Stimulated activated naive B cell treated with anti-CD40 and anti-IgM and Interleukin-4, amounts not matched to agents 10 μg/mL and 1 μg/mL and 100 μg/mL, for 72 hours (primary cell): ENCODE results near the gene PCBP2.

Experiments used
- ATAC-seq, 2 donors: fragments of 150-1000 bp; cut with Tn5 transposase; replicated peaks; 2 replicates each; pipeline ENCODE4 v1.10.0; 2021; ENCODE audit warnings: moderate library complexity in 1 of 2
- DNase-seq: peaks from one replicate; pipeline ENCODE4 v3.0.0; 2021
- H3K27ac Mint-ChIP-seq: one replicate; pipeline ENCODE4 v1.8.0; 2022; ENCODE audit warnings: mild to moderate bottlenecking, mixed read lengths
- H3K27me3 Mint-ChIP-seq, 2 donors: one replicate each; pipeline ENCODE4 v1.8.0; 2022; ENCODE audit warnings: mixed read lengths in 2 of 2
- H3K36me3 Mint-ChIP-seq, 2 donors: one replicate each; pipeline ENCODE4 v1.8.0; 2022; ENCODE audit warnings: mixed read lengths in 2 of 2, mild to moderate bottlenecking in 1 of 2
- H3K4me1 Mint-ChIP-seq, 2 donors: one replicate each; pipeline ENCODE4 v1.8.0; 2022; ENCODE audit warnings: mixed read lengths in 2 of 2, mild to moderate bottlenecking in 1 of 2
- H3K4me3 Mint-ChIP-seq, 2 donors: one replicate each; pipeline ENCODE4 v1.8.0; 2022; ENCODE audit warnings: mild to moderate bottlenecking in 2 of 2, mixed read lengths in 2 of 2, moderate library complexity in 1 of 2
- H3K9me3 Mint-ChIP-seq, 2 donors: one replicate each; pipeline ENCODE4 v1.8.0; 2022; ENCODE audit warnings: mixed read lengths in 2 of 2, mild to moderate bottlenecking in 1 of 2

The PCBP2 gene

DNA sequence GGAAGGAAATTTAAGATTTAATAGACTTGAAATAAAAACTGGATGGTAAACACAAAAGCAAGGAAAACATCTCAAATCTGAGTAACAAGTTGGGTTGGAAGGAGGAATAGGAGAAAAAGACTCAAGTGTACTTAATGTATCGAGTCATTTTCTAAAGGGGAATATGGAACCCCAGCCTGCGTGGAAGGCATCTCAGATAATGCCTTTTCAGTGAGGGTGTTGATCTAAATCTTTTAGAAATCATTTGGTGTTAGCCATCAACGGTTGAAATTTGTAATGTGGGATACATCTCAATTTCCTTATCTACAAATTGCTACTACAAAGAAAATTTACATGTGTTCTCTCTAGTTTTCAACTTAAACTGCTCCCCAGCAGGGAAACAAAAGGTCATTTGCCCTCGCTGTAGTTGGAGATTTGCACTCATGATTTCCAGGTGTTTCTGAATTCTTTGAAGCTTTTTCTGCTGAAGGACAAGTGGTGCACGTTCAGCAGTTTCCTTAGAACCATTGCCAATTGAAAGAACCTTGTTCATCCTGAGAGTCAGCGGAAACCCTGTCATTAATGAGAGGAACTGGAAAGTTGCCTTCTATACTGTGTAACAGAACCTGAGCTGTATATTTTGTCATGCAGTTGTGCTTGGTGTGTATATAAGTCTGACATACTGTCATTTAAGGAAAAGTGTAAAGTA is 2.2 kb downstream of the PCBP2 start:
- ATAC-seq, result no peak
- no peak for DNase-seq
- no peaks in the 10 kb centered on the region for H3K27me3 Mint-ChIP-seq
- H3K4me1 Mint-ChIP-seq, result peaks cover 15 to 34% of the 10 kb centered on the region in 2 donors
- H3K27ac Mint-ChIP-seq, result peak overlapping the region; percentile 100
- H3K9me3 Mint-ChIP-seq, result no peaks in the 10 kb centered on the region
- peaks cover 33 to 59% of the 10 kb centered on the region in 2 donors for H3K36me3 Mint-ChIP-seq
- H3K4me3 Mint-ChIP-seq, result peak overlapping the region; percentile 92 to 98

- Mint-ChIP-seq H3K9me3 (no peaks in the 10 kb centered on the region), H3K4me3 (no peak overlapping the region), H3K27ac (peak overlapping the region; percentile 27), H3K36me3 (peaks cover 35 to 62% of the 10 kb centered on the region in 2 donors), H3K27me3 (no peaks in the 10 kb centered on the region), H3K4me1 (peaks cover 16 to 34% of the 10 kb centered on the region in 2 donors)
- DNase-seq (no peak), ATAC-seq (no peak)
Measured at GRCh38 chr12:53454707-53455106, 2.8 kb downstream of the PCBP2 start.

DNA sequence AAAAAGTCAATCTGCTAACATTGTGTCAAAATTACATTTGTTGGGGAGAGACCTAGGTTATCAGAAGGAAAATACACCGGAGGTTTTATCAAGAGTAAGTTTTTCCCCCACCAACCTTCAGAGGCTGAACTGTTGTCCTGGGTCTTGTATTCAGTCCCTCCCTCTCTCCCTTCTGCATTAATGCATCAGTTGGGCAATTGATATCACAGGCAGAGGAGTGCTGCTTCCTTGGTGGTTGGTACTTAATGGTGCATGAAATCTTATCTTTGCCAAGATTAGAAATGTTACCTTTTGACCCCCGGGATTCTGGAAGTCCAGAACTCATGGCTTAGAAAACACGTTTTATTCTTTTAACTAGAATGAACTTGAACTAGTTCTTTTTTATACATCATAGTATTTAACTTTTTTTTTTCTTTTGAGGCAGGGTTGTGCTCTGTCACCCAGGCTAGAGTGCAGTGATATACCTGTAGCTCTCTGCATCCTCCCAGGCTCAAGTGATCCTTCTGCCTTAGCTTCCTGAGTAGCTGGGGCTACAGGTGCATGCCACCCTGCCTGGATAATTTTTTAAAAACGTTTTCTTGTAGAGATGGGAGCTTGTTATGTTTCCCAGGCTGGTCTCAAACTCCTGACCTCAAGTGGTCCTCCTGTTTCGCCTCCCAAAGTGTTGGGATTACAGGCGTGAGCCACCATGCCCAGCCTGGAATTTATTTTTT is 4.9 kb downstream of the PCBP2 start:
- Mint-ChIP-seq H3K27ac (peak overlapping the region; percentile 9), H3K36me3 (peaks cover 48 to 72% of the 10 kb centered on the region in 2 donors), H3K4me3 (no peak overlapping the region), H3K27me3 (no peaks in the 10 kb centered on the region), H3K4me1 (peaks cover 23 to 42% of the 10 kb centered on the region in 2 donors), H3K9me3 (no peaks in the 10 kb centered on the region)
- DNase-seq (no peak), ATAC-seq (no peak)

GRCh38 chr12:53459097-53459496 is 7.2 kb downstream of the PCBP2 start:
- DNase-seq (no peak), ATAC-seq (no peak)
- peaks cover 49 to 70% of the 10 kb centered on the region in 2 donors for H3K36me3 Mint-ChIP-seq
- H3K27me3 Mint-ChIP-seq, result no peaks in the 10 kb centered on the region
- H3K9me3 Mint-ChIP-seq, result no peaks in the 10 kb centered on the region
- peaks cover 19 to 33% of the 10 kb centered on the region in 2 donors for H3K4me1 Mint-ChIP-seq
- H3K4me3 Mint-ChIP-seq, result no peak overlapping the region
- H3K27ac Mint-ChIP-seq, result peak overlapping the region; percentile 51

DNA sequence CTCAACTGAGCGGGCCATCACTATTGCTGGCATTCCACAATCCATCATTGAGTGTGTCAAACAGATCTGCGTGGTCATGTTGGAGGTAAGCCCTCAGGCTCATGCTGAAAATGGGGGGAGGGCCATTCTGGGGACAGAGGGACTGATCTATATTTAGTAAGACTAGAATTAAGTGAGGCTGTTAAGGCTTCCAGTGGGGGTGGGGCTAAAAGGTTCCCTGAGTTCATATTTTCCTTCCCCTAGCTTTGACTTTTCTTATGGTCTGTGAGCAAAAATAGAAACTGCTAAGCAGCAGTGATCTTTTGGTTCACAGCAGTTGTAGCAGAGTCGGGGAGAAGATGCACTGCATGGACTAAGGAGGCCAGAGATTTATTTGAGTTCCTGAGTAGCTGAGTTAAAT is 9.2 kb downstream of the PCBP2 start:
- ATAC-seq (no peak), DNase-seq (no peak)
- Mint-ChIP-seq H3K4me1 (peaks cover 23 to 29% of the 10 kb centered on the region in 2 donors), H3K36me3 (peaks cover 47 to 64% of the 10 kb centered on the region in 2 donors), H3K4me3 (no peak overlapping the region), H3K9me3 (no peaks in the 10 kb centered on the region), H3K27ac (peak overlapping the region; percentile 62), H3K27me3 (no peaks in the 10 kb centered on the region)

DNA sequence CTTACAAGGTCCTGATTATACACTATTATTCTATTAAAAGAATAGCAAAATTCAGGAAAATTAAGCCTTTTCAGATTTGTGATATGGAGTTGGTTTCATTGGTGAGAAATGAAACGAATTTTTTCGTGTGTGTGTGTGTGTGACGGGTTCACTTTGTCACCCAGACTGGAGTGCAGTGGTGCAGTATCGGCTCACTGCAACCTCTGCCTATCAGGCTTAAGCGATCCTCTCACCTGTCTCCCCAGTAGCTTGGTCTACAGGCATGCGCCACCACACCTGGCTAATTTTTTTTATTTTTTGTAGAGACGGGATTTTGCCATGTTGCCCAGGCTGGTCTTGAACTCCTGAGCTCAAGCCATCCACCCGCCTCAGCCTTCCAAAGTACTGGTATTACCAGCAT is 9.7 kb downstream of the PCBP2 start:
- H3K36me3 Mint-ChIP-seq, result peaks cover 50 to 66% of the 10 kb centered on the region in 2 donors
- no peak overlapping the region for H3K27ac Mint-ChIP-seq
- peaks cover 23 to 29% of the 10 kb centered on the region in 2 donors for H3K4me1 Mint-ChIP-seq
- H3K4me3 Mint-ChIP-seq, result no peak overlapping the region
- DNase-seq (no peak), ATAC-seq (no peak)
- H3K27me3 Mint-ChIP-seq, result no peaks in the 10 kb centered on the region
- H3K9me3 Mint-ChIP-seq, result no peaks in the 10 kb centered on the region

DNA sequence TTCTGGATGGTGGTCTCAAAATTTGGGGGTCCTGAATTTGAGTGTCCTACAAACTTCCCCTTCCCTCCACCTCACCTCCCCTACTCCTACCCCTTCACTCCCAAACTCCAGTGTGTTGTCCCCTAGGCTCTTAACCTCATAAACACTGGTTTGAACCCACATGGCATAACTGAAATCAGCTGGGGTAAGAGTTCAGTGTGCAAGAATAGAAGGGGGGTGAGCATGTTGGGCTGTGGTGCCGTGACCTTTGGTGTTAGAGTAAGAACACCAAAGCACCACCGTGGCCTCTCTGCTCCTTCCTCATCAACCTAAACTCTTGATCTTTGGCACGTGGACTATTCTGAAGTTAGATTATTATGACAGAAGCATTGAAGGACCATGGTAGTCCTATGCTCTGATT is 11.0 kb downstream of the PCBP2 start:
- no peak for DNase-seq
- Mint-ChIP-seq H3K4me1 (peaks cover 23 to 29% of the 10 kb centered on the region in 2 donors), H3K36me3 (peaks cover 57 to 77% of the 10 kb centered on the region in 2 donors), H3K4me3 (no peak overlapping the region), H3K27ac (no peak overlapping the region), H3K9me3 (no peaks in the 10 kb centered on the region), H3K27me3 (no peaks in the 10 kb centered on the region)
- no peak for ATAC-seq

DNA sequence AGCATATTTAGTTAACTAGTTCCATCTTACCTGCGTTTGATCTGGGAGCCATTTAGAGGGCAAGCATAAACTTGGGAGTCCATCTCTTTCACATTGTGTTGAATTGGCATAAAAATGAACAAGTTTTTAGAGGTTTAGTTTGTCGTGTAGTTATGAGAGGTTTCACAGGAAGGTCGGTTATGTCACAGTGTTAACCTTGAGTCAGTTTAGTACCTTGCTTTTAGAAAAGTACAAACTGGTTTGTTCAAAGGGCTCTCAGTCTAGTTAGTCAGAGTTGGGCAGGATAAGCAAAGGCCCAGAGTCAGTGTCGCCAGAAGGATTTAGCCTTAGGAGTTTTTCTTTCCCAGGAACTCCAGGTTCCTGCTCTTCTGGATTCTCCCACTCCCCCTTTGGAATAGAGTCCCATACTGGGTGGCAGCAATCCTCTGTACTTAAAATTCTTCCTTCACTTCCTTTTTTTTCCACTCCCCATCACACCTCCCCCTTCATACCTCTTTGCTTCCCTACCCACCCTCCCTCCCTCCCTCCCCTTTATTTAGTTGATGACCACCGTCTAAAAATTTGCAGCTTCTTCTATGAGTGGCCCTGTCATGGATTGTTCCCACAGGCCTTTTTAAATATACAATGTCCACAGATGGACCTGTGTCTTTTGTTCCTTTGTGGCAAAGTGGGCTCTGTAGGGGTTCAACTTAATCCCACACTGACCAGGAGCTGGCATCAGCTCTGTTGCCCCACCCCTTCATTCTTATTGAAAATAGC is 12.1 kb downstream of the PCBP2 start:
- Mint-ChIP-seq H3K27me3 (no peaks in the 10 kb centered on the region), H3K4me3 (no peak overlapping the region), H3K4me1 (peaks cover 23 to 29% of the 10 kb centered on the region in 2 donors), H3K36me3 (peaks cover 56 to 77% of the 10 kb centered on the region in 2 donors), H3K9me3 (no peaks in the 10 kb centered on the region), H3K27ac (no peak overlapping the region)
- ATAC-seq (no peak), DNase-seq (no peak)

DNA sequence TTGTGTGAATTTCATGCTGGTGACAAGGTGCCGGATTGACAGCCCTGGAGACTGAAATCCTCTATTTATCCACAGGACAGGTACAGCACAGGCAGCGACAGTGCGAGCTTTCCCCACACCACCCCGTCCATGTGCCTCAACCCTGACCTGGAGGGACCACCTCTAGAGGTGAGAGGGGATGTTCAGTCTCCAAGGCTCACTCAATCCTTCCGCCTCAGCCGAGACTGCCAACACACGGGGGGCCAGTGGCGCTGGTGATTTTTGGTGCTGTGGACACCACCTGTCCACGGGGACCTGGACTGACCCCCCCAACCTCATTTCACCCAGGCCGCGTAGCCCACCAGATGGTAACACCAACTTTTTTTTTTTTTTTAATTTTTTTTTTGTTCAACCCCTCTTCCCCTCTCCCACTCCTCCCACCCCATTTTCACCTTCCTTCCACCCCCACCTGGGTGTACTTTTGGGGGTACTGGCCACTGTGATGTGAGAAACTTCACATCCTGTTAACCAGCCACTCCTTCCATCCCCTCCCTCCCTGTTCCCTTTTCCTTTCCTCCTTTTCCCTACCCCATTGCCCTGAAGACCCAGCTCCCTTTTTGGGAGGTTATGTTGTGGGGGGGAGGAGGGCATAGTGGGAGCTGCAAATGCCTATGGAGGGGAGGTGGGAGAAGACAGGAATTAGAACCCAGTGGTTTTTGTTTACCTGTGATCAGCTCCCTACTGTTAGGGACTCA is 12.9 kb downstream of the PCBP2 start:
- peaks cover 21 to 29% of the 10 kb centered on the region in 2 donors for H3K4me1 Mint-ChIP-seq
- no peaks in the 10 kb centered on the region for H3K9me3 Mint-ChIP-seq
- peak overlapping the region; percentile 20 for H3K27ac Mint-ChIP-seq
- no peak overlapping the region for H3K4me3 Mint-ChIP-seq
- DNase-seq, result no peak
- ATAC-seq, result no peak
- H3K36me3 Mint-ChIP-seq, result peaks cover 51 to 71% of the 10 kb centered on the region in 2 donors
- H3K27me3 Mint-ChIP-seq, result no peaks in the 10 kb centered on the region

GRCh38 chr12:53465679-53466078 is 13.8 kb downstream of the PCBP2 start:
- no peak overlapping the region for H3K27ac Mint-ChIP-seq
- H3K4me1 Mint-ChIP-seq, result peaks cover 16 to 23% of the 10 kb centered on the region in 2 donors
- H3K27me3 Mint-ChIP-seq, result no peaks in the 10 kb centered on the region
- no peak for ATAC-seq
- peaks cover 47 to 66% of the 10 kb centered on the region in 2 donors for H3K36me3 Mint-ChIP-seq
- no peaks in the 10 kb centered on the region for H3K9me3 Mint-ChIP-seq
- DNase-seq, result no peak
- H3K4me3 Mint-ChIP-seq, result no peak overlapping the region

DNA sequence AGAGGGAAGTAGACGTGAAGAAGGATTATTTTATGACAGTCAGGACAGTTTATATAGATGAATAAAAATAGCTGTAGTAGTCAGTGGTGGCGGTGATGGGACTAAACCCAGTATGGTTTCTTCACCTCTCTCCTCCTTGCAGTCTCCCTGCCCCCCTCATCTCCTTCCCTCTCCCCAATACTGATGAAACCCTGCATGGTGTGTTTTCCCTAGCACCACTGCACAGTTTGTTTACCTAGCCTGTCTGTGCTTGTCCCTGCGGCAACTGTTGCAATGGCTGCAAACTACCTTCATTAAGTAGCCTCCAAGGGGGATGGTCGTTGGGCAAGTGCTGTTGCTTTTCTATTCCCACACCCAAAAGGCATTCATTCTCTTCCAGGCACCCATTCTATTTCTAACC is 14.7 kb downstream of the PCBP2 start:
- Mint-ChIP-seq H3K4me3 (no peak overlapping the region), H3K27ac (peak overlapping the region; percentile 48), H3K36me3 (peaks cover 48 to 65% of the 10 kb centered on the region in 2 donors), H3K27me3 (no peaks in the 10 kb centered on the region), H3K4me1 (peaks cover 11 to 22% of the 10 kb centered on the region in 2 donors), H3K9me3 (no peaks in the 10 kb centered on the region)
- DNase-seq (no peak), ATAC-seq (no peak)

DNA sequence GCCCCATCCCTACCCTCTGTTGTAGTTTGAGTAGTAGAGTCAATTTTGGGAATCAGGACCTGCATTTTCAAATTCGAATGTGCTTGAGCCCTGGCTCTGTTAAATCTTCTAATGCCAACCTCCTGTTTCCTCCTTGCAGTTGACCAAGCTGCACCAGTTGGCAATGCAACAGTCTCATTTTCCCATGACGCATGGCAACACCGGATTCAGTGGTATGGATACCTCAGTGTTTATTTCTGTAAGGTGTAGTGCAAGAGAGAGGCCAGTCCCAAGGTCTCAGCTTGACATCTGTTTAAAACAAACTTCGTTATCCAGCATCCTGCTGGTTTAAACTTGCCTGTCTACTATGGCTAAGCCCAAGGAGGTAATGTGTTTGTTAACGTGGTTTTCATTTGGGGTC is 15.2 kb downstream of the PCBP2 start:
- H3K4me1 Mint-ChIP-seq, result peaks cover 13 to 26% of the 10 kb centered on the region in 2 donors
- peak overlapping the region; percentile 14 for H3K27ac Mint-ChIP-seq
- DNase-seq, result no peak
- H3K9me3 Mint-ChIP-seq, result no peaks in the 10 kb centered on the region
- ATAC-seq, result no peak
- H3K4me3 Mint-ChIP-seq, result no peak overlapping the region
- peaks cover 52 to 70% of the 10 kb centered on the region in 2 donors for H3K36me3 Mint-ChIP-seq
- H3K27me3 Mint-ChIP-seq, result no peaks in the 10 kb centered on the region

- peaks cover 16 to 28% of the 10 kb centered on the region in 2 donors for H3K4me1 Mint-ChIP-seq
- DNase-seq (no peak), ATAC-seq (no peak)
- no peaks in the 10 kb centered on the region for H3K9me3 Mint-ChIP-seq
- H3K27ac Mint-ChIP-seq, result no peak overlapping the region
- peaks cover 47 to 71% of the 10 kb centered on the region in 2 donors for H3K36me3 Mint-ChIP-seq
- H3K27me3 Mint-ChIP-seq, result no peaks in the 10 kb centered on the region
- H3K4me3 Mint-ChIP-seq, result no peak overlapping the region
Measured at GRCh38 chr12:53467880-53468279, 16.0 kb downstream of the PCBP2 start.

- no peaks in the 10 kb centered on the region for H3K9me3 Mint-ChIP-seq
- DNase-seq (no peak), ATAC-seq (no peak)
- H3K4me3 Mint-ChIP-seq, result no peak overlapping the region
- H3K36me3 Mint-ChIP-seq, result peaks cover 47 to 67% of the 10 kb centered on the region in 2 donors
- H3K27ac Mint-ChIP-seq, result no peak overlapping the region
- H3K4me1 Mint-ChIP-seq, result peaks cover 16 to 32% of the 10 kb centered on the region in 2 donors
- no peaks in the 10 kb centered on the region for H3K27me3 Mint-ChIP-seq
Measured at GRCh38 chr12:53468282-53468681, 16.4 kb downstream of the PCBP2 start.
